SK-N-SH (cell line): ENCODE data around the gene ZDHHC24. TPM values are rescaled to one million over a fixed set of nuclear protein-coding genes. Genes with fewer than 3 reads are reported as not detected.

ENCODE experiments used
- CTCF ChIA-PET: fragments of 300-600, 350-600 bp; formaldehyde crosslinking; extraction: SDS; loops from one replicate; lab custom pipeline; 2021; lab: Yijun Ruan, JAX
- POLR2A ChIA-PET: fragments of 350-600 bp; sonication (Branson Sonifier 250); formaldehyde crosslinking; extraction: SDS; loops from one replicate; lab custom pipeline; 2020; ENCODE audit warnings: antibody characterized with exemption, inconsistent platforms; lab: Yijun Ruan, JAX
- DNase-seq: peaks from one replicate; pipeline ENCODE4 v3.0.0; 2012
- H2AFZ ChIP-seq: fragments of 200-600 bp; sonication (generic); 2 replicates; pipeline ENCODE4 v1.8.1; 2016; ENCODE audit warnings: antibody characterized with exemption, mild to moderate bottlenecking, low read depth
- H3F3A ChIP-seq: fragments of 200-600 bp; sonication (generic); replicated peaks from 2 replicates; pipeline ENCODE3; 2016; ENCODE audit warnings: antibody characterized with exemption, mild to moderate bottlenecking; ENCODE audit not compliant: insufficient read depth
- H3K27ac ChIP-seq, 2 experiments: fragments of 200-500 bp in 1 of 2; fragments of 200-600 bp in 1 of 2; sonication (Bioruptor generic) in 1 of 2; sonication (generic), shearing (Covaris generic) in 1 of 2; 2 replicates each; pipeline versions ENCODE4 v1.5.1 to v1.6.1; 2014 to 2016; ENCODE audit warnings: low read depth in 2 of 2, inconsistent platforms in 1 of 2, low read length in 1 of 2, mild to moderate bottlenecking in 1 of 2, mixed read lengths in 1 of 2
- H3K27me3 ChIP-seq: fragments of 200-600 bp; sonication (generic), shearing (Covaris generic); 2 replicates; pipeline ENCODE4 v1.6.1; 2016; ENCODE audit warnings: mixed run types; ENCODE audit not compliant: insufficient read depth
- H3K36me3 ChIP-seq, 2 experiments: fragments of 200-500 bp in 1 of 2; fragments of 200-600 bp in 1 of 2; sonication (Bioruptor generic) in 1 of 2; sonication (generic) in 1 of 2; replicated peaks in 1 of 2; 2 replicates each; pipeline versions ENCODE3 to v1.5.1; 2014 to 2016; ENCODE audit warnings: low read length in 1 of 2, mild to moderate bottlenecking in 1 of 2; ENCODE audit not compliant: insufficient read depth in 2 of 2, control insufficient read depth in 1 of 2
- H3K4me1 ChIP-seq, 2 experiments: fragments of 200-500 bp in 1 of 2; fragments of 200-600 bp in 1 of 2; sonication (Bioruptor generic) in 1 of 2; sonication (generic), shearing (Covaris generic) in 1 of 2; 2 replicates each; pipeline versions ENCODE4 v1.5.1 to v1.6.1; 2014 to 2016; ENCODE audit warnings: low read depth in 1 of 2, low read length in 1 of 2, mixed run types in 1 of 2; ENCODE audit not compliant: insufficient read depth in 2 of 2, control insufficient read depth in 1 of 2
- H3K4me2 ChIP-seq: fragments of 200-600 bp; sonication (generic), shearing (Covaris generic); 2 replicates; pipeline ENCODE4 v1.6.1; 2017; ENCODE audit warnings: mixed run types
- H3K4me3 ChIP-seq, 2 experiments: fragments of 200-500 bp in 1 of 2; fragments of 200-600 bp in 1 of 2; sonication (Bioruptor generic) in 1 of 2; sonication (generic), shearing (Covaris generic) in 1 of 2; 2 replicates each; pipeline versions ENCODE4 v1.5.1 to v1.8.1; 2014 to 2016; ENCODE audit warnings: low read depth in 2 of 2, inconsistent platforms in 1 of 2, low read length in 1 of 2, mild to moderate bottlenecking in 1 of 2, mixed read lengths in 1 of 2, moderate library complexity in 1 of 2
- H3K79me2 ChIP-seq: fragments of 200-600 bp; sonication (generic); 2 replicates; pipeline ENCODE4 v1.8.1; 2017; ENCODE audit warnings: mild to moderate bottlenecking; ENCODE audit not compliant: insufficient read depth
- H3K9ac ChIP-seq: fragments of 200-600 bp; sonication (generic); 2 replicates; pipeline ENCODE4 v1.6.1; 2017; ENCODE audit warnings: mixed run types
- H3K9me2 ChIP-seq: fragments of 200-600 bp; sonication (generic); 2 replicates; pipeline ENCODE4 v1.6.1; 2017; ENCODE audit warnings: mixed run types
- H3K9me3 ChIP-seq: fragments of 200-600 bp; sonication (generic); 2 replicates; pipeline ENCODE4 v1.6.1; 2017; ENCODE audit warnings: mixed run types, mild to moderate bottlenecking, moderate library complexity
- H4K20me1 ChIP-seq: fragments of 200-600 bp; sonication (generic); 2 replicates; pipeline ENCODE4 v1.6.1; 2017; ENCODE audit warnings: mild to moderate bottlenecking, mixed run types; ENCODE audit not compliant: insufficient read depth
- CTCF ChIP-seq: fragments of 200-600 bp; sonication (generic); IDR thresholded peaks from 2 replicates; pipeline ENCODE4 v1.6.1; 2017; ENCODE audit warnings: antibody characterized with exemption, mild to moderate bottlenecking, moderate library complexity
- ELF1 ChIP-seq: IDR thresholded peaks from 2 replicates; pipeline ENCODE4 v1.4.0; 2012
- EZH2phosphoT487 ChIP-seq: fragments of 200-600 bp; sonication (generic); IDR thresholded peaks from 2 replicates; pipeline ENCODE4 v1.6.1; 2017; ENCODE audit warnings: low read depth, mixed run types, mild to moderate bottlenecking, antibody characterized with exemption, moderate library complexity, borderline replicate concordance
- FOSL2 ChIP-seq: IDR thresholded peaks from 2 replicates; pipeline ENCODE4 v1.4.0; 2012; ENCODE audit warnings: low read depth, mild to moderate bottlenecking, moderate library complexity, borderline replicate concordance
- FOXJ3 ChIP-seq: sonication (generic); formaldehyde crosslinking; IDR thresholded peaks from 2 replicates; pipeline ENCODE4 v1.5.1; 2020; ENCODE audit warnings: mild to moderate bottlenecking, missing genetic modification reagents
- GATA2 ChIP-seq: sonication (generic); formaldehyde crosslinking; IDR thresholded peaks from 2 replicates; pipeline ENCODE4 v1.5.0; 2020; ENCODE audit warnings: mild to moderate bottlenecking, missing genetic modification reagents
- IRF3 ChIP-seq: fragments of 150-350 bp; IDR thresholded peaks from 2 replicates; pipeline ENCODE4 v1.6.1; 2016; ENCODE audit warnings: mild to moderate bottlenecking, low read depth, low read length
- MAX ChIP-seq: IDR thresholded peaks from 2 replicates; pipeline ENCODE4 v1.4.0; 2012; ENCODE audit warnings: low read depth
- MEF2A ChIP-seq: IDR thresholded peaks from 2 replicates; pipeline ENCODE4 v1.4.0; 2012; ENCODE audit warnings: low read depth, borderline replicate concordance
- MXI1 ChIP-seq: IDR thresholded peaks from 2 replicates; pipeline ENCODE4 v1.6.1; 2012; ENCODE audit warnings: mild to moderate bottlenecking, low read depth, low read length, improper control_type of control experiment
- NRF1 ChIP-seq: IDR thresholded peaks from 2 replicates; pipeline ENCODE4 v1.6.1; 2012; ENCODE audit warnings: low read depth, mild to moderate bottlenecking, low read length
- POLR2AphosphoS5 ChIP-seq: IDR thresholded peaks from 2 replicates; pipeline ENCODE4 v1.6.1; 2012; ENCODE audit warnings: low read depth, low read length
- RCOR1 ChIP-seq: fragments of 150-350 bp; IDR thresholded peaks from 2 replicates; pipeline ENCODE4 v1.6.1; 2017; ENCODE audit warnings: antibody characterized with exemption, low read length
- RFX5 ChIP-seq: IDR thresholded peaks from 2 replicates; pipeline ENCODE4 v1.6.1; 2012; ENCODE audit warnings: mild to moderate bottlenecking, improper control_type of control experiment, low read length
- TAF1 ChIP-seq: IDR thresholded peaks from 2 replicates; pipeline ENCODE4 v1.6.1; 2012; ENCODE audit warnings: low read depth, mild to moderate bottlenecking, low read length, moderate library complexity, borderline replicate concordance
- TCF12 ChIP-seq: IDR thresholded peaks from 2 replicates; pipeline ENCODE4 v1.4.0; 2012
- TEAD4 ChIP-seq: IDR thresholded peaks from 2 replicates; pipeline ENCODE4 v1.4.0; 2012; ENCODE audit warnings: mild to moderate bottlenecking, borderline replicate concordance; ENCODE audit not compliant: insufficient read depth
- USF1 ChIP-seq: IDR thresholded peaks from 2 replicates; pipeline ENCODE4 v1.4.0; 2012; ENCODE audit warnings: low read depth, borderline replicate concordance
- YY1 ChIP-seq: IDR thresholded peaks from 2 replicates; pipeline ENCODE4 v1.4.0; 2012; ENCODE audit warnings: low read depth, mild to moderate bottlenecking
- ZBTB33 ChIP-seq: IDR thresholded peaks from 2 replicates; pipeline ENCODE4 v1.4.0; 2012; ENCODE audit warnings: low read depth, borderline replicate concordance
- WGBS: methylation state at CpG from one replicate; pipeline ENCODE4 v1.1.6; 2017; ENCODE audit warnings: low lambda C conversion rate; 5-methylcytosine and 5-hydroxymethylcytosine counted together
- polyA plus RNA-seq, 3 experiments: library from polyadenylated mRNA; depleted of rRNA; stranded (reverse); fragments of >200 nt; gene quantifications; 2 replicates each; pipeline ENCODE4 v1.2.3, GENCODE V29; 2012

The ZDHHC24 gene
- polyA plus RNA-seq, 1 of the 3 experiments (the other 2 are of a cell fraction) = 13.1 TPM

GRCh38 chr11:66563832-66564231 lies 18.0 kb upstream of the ZDHHC24 start:
- H3K4me2 ChIP-seq = no peak overlapping the region
- no peaks in the 10 kb centered on the region for H3K36me3 ChIP-seq
- ChIA-PET POLR2A (no interaction called here), CTCF (interaction anchor here (0.6 to 1.1 kb wide), 4 partner anchors 15 to 270 kb away, joined by 3 to 4 read pairs (median 4); partner anchors contain the start of gene RBM4B)
- no peak overlapping the region for H3K9ac ChIP-seq
- no peaks in the 10 kb centered on the region for H3K27me3 ChIP-seq
- H2AFZ ChIP-seq = no peak overlapping the region
- 94% methylated on average over 9 of the region's 10 CpGs for WGBS
- no peaks in the 10 kb centered on the region for H4K20me1 ChIP-seq
- no peak overlapping the region for H3K4me3 ChIP-seq
- DNase-seq = no peak
- TF ChIP-seq RFX5 = no peak
- no peak for TF ChIP-seq GATA2
- no peak for TF ChIP-seq CTCF
- TF ChIP-seq USF1 = no peak
- TF ChIP-seq TEAD4 = no peak
- no peaks in the 10 kb centered on the region for H3F3A ChIP-seq
- peaks cover 0 to 7% of the 10 kb centered on the region in 2 experiments; a peak in 1 of 4 replicates for H3K4me1 ChIP-seq
- no peaks in the 10 kb centered on the region for H3K79me2 ChIP-seq
- H3K9me3 ChIP-seq = no peaks in the 10 kb centered on the region
- H3K9me2 ChIP-seq = no peaks in the 10 kb centered on the region
- H3K27ac ChIP-seq = no peak overlapping the region

- Histone ChIP-seq H2AFZ (no peak overlapping the region), H3K27ac (no peak overlapping the region), H3K36me3 (no peaks in the 10 kb centered on the region), H3K9me2 (no peaks in the 10 kb centered on the region), H3K9me3 (no peaks in the 10 kb centered on the region), H3K9ac (no peak overlapping the region), H3K79me2 (no peaks in the 10 kb centered on the region), H3F3A (no peaks in the 10 kb centered on the region), H3K4me1 (peaks cover 0 to 7% of the 10 kb centered on the region in 2 experiments; a peak in 1 of 4 replicates), H3K27me3 (no peaks in the 10 kb centered on the region), H4K20me1 (no peaks in the 10 kb centered on the region), H3K4me2 (no peak overlapping the region), H3K4me3 (no peak overlapping the region)
- WGBS = 72% methylated on average over 10 of the region's 20 CpGs
- ChIA-PET CTCF (interaction anchor here (0.6 to 1.9 kb wide), 4 partner anchors 44 to 286 kb away, joined by 3 to 10 read pairs (median 3); partner anchors contain the start of gene RBM4B), POLR2A (interaction anchor here (0.7 kb wide), 1 partner anchor 17 kb away, joined by 3 read pairs; the partner anchor contains the start of gene ZDHHC24)
- no peak for DNase-seq
- TF ChIP-seq NRF1 = no peak
- no peak for TF ChIP-seq USF1
- TF ChIP-seq POLR2AphosphoS5 = no peak
- no peak for TF ChIP-seq RCOR1
- TF ChIP-seq ZBTB33 = no peak
- TF ChIP-seq FOXJ3 (CRISPR knock-in tag) = no peak
- TF ChIP-seq TCF12 = no peak
- TF ChIP-seq MEF2A = no peak
- TF ChIP-seq GATA2 = no peak
- TF ChIP-seq ELF1 = no peak
- no peak for TF ChIP-seq FOSL2
- no peak for TF ChIP-seq RFX5
- no peak for TF ChIP-seq MXI1
- TF ChIP-seq TAF1 = no peak
- no peak for TF ChIP-seq EZH2phosphoT487
- TF ChIP-seq TEAD4 = no peak
- no peak for TF ChIP-seq YY1
- no peak for TF ChIP-seq IRF3
- TF ChIP-seq MAX = no peak
Measured at GRCh38 chr11:66562907-66563583, 17.2 kb upstream of the ZDHHC24 start.
